GM21723 (cell line): ENCODE results near the gene GPR148.

Experiments used
- ATAC-seq: cut with Tn5 transposase; IDR thresholded peaks from one replicate; pipeline ENCODE4 v1.9.1; 2021; ENCODE audit warnings: mild to moderate bottlenecking, moderate library complexity; ENCODE audit not compliant: unreplicated experiment

The GPR148 gene

DNA sequence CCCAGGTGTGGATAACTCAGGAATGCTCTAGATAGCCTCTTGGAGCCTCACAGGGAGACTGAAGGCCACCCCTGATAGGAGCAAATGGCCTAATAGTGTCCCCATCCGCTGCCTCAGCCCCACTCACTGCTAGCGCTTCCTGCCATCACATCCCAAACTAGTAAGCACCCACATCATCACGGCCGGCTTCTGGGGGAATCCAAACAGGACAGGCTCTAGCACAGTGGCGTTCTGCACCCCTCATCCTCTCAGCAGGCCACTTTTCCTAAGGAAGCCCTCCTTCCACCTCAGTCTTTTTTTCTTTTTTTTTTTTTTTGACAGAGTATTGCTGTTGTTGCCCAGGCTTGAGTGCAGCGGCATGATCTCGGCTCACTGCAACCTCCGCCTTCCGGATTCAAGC lies 20.2 kb downstream of the GPR148 start:
- no peak for ATAC-seq

- no peak for ATAC-seq
Measured at GRCh38 chr2:130749641-130750040, 20.8 kb downstream of the GPR148 start.

GRCh38 chr2:130754811-130755210 lies 25.9 kb downstream of the GPR148 start:
- ATAC-seq, result no peak

DNA sequence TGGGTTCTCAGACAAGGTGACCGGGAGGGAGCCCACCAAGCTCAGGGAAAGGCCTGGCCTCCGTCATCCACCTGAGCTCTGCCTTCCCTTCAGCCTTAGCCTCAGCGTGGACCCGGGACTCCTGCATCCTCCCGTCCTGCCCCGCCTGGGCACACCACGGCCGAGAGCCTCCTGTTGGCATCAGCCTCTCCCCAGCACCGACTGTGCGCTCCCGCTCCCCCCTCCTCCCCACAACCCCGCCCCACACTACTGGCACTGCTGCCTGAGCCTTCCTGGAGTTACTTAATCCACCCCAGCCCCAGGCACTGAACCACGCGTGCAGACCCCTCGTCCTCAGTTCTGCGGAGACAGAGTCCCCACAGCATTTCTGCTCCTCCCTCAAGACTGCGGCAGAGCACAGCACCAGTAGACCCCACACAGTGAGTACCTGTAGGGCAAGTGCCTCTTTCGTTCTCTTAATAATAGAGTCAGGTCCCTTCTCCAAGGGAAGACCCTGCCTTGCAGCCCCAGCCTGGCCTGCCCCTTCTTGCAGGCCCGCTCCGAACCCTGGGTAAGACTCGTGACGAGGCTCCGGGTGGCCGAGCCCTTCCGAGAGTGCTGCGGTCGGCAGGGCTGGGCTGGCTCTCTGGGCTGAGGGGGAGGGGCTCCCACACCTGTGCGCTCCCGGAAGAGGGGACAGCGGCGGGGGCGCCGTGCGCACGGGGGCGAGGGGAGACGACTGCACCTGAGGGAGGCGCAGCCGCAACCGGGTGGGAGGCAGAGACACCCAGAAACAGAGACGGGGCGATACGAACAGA lies 26.6 kb downstream of the GPR148 start, which contains the start of gene AMER3:
Gene AMER3 (plus strand): TSS at position 285 of the 797 bp plus-strand sequence. CDS start 6,533 bp downstream, outside the sequence.
- no peak for ATAC-seq

GRCh38 chr2:130756053-130756873 lies 27.4 kb downstream of the GPR148 start:
- no peak for ATAC-seq

DNA sequence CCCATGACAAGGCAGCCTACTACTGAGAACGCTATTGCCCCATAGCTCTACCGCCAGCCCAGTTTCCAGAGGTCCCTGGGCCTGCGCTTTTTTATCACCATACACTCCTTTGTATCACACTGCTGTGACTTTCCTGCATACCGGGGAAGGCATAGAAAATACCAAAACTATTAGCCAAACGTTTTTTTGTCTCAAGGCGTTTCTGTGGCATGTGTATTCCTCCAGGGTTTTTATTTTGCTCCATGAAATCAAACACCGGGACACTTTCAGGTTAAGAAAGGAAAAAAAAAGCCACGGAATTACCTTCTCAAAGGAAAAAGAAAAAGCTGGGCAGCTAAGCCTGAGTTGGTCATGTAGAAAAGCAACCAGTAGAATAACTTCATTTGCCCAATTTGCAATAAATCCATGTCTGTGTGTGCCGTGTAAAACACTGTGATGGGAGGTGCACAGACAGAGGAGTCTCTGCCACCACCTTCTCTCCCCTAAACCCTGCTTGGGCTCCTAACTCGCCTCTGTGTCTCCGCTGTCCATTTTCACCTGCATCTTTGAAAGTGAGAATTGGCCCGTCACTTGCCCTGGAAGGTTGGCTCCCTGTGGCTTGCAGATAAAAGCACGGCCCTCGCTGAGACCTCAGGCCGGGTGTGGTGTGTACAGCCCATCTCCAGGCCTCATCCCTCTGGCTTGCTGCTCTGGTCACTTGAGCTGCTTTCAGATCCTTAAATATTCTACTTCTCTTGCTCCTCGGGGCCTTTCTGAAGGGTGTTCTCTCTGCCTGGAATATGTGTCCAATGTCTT lies 28.2 kb downstream of the GPR148 start:
- no peak for ATAC-seq

DNA sequence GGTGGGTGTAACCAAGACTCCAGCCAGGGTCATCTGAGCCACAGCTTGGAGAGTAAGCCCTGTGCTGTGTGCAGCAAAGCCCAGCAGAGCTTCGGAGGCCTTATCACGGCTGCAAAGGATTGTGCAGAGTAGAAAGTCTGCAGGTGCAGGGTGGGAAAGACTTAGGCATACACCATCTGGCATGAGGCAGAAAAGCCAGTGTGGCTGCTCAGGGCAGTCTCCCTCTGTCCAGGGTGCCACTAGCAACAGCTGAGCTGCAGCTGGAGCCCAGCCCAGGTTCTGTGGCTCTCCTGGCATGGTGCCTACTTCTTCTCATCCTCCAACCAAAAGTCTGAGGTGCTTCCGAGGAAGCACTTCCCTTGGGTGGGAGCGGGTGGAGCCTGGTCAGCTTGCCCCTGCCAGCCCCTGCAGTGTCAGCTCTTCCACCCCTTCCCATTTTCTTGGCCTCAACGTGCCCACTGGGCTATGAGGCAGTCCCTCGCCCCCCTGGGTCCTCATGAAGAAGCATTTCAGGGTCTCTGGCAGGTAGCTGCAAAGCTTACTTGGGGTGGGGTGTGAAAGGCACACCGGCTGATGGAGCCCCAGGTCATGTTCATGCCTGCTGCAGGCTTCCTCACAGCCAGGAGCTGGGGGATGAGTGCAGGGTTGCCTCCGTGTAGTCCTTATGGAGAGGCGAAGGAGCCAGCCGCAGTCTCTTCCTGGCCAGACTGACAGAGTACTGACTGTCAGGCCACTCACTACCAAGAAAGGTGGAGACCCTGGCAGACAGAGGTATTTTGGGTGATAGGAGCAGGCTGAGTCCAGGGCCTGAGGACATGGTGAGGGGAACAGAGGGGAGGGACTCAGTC lies 31.3 kb downstream of the GPR148 start:
- no peak for ATAC-seq

DNA sequence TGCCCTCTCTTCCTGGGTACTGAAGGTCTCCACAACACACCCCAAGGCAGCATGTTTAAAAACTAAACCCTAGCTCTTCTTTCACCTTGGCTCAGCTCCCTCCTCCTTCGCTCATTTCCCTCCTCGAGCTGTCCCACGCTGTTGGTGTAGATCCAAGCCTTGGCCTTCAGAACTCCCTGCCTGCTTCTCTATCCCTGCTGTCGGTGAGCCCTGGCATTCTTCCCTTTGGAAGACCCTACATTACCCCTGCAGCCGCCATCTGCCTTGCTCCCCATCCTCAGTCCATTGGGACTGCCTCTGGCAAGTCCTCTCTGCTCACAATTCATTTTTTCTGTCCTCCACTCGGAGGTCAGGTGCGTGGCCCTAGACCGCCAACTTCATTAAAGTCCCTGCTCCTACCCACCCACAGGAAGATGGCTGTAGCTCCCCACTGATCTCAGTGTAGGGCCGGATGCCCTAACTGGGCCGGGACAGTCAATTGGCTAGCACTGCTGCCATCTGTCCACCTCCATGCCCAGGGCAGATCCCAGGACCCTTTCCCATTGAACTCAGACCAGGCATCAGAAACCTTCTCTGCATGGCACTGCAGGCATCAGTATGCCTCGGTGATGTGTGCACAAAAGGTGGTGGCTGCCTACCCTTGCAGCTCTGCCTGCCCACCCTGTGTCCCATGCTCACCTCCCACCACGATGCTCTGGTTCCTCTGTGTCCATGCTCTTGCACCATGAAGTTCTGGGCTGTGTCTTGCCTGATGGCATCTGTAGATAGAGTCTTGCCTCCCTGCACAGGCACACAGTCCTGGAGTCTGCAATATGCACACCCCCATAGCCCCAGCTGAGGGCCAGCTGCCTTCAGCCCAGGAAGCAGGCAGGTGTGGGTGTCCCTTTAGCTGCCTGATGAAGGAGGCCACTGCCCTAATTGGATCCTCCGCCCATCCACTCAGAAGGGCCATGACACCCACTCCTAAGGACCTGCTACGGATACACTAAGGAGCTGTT lies 32.2 kb downstream of the GPR148 start:
- ATAC-seq, result no peak

DNA sequence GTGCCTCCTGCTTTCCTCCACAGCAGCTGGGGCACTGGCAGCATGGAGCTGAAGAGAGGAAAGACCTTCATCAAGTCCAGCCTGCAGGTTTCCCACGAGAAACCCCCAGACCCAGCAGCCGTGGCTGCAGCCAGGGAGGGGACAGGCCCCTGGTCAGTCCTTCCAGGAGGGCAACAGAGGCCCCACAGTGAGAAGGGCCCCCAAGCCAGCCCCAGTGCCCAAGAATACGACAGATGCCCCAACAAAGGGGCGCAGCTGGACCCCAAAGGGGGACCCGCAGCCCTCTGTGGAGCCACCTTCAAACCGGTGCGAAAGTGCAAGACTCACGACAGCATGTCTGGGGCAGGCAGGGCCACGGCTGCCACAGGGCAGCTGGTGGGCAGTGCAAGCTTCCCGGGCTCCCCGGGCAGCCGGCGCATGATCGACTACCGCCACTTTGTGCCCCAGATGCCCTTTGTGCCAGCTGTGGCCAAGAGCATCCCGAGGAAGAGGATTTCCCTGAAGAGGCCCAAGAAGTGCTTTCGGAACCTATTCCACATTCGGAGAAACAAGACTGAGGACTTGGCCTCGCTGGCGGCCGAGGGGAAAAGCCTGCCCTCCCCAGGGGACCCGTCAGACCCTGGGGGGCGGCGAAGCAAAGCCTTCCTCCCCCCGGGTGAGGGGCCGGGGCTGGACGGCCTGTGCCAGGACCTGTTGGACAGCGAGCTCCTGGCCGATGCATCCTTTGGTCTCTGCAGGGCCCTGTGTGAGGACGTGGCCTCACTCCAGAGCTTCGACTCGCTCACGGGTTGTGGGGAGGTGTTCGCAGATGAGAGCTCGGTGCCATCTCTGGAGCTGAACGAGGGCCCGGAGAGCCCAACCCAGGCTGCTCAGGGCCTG lies 33.4 kb downstream of the GPR148 start:
- ATAC-seq, result no peak

- no peak for ATAC-seq
Measured at GRCh38 chr2:130762910-130763385, 34.1 kb downstream of the GPR148 start.

GRCh38 chr2:130763405-130763804 lies 34.5 kb downstream of the GPR148 start:
- no peak for ATAC-seq

DNA sequence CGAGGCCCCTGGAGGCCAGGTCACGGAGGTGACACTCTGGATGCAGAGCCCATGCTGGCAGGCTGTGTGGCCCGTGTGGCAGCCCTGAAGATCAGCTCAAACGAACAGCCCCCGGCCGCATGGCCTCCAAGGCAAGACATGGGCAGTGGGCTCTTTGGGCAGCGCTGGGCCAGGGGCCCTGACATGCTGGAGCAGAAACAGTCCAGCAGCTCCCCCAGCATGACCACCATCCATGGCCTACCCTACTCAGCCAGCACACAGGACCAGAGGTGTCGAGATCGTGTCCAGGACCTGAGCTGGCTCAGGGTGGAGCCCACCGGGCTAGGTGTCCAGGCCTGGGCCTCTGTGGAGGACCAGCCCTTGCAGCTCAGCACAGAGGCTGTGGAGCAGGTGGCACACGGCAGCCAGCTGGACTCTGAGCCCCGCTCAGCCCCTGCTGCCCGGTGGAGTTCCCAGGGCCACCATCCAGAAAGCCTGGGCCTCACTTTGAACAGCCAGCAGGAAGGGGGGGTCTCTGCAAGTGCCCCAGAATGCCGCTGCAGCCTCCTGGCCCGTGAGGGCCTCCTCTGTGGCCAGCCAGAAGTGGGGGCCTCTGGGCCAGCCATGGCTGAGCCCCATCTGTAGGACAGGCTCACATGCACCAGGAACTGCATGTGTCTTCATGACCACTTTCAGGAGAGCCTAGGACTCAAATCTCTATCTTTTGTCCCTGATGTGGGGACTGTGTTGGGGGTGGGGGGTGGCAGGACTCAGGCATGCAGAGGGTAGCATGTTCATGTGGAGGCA lies 35.4 kb downstream of the GPR148 start:
- ATAC-seq, result no peak

DNA sequence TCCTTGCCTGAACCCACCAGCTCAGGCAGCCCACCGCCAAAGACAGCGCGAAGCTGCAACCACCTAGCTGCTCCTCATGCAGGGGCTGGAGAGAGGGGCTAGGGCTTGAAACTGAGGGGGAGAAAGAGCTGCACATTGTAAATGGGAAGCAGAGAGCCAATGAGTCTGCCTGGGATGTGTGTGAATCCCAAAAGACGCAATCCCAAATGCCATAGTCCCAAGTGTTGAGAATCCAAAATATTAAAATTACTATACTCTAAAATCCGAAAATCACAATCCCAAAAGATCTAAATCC lies 35.9 kb downstream of the GPR148 start:
- ATAC-seq, result no peak

DNA sequence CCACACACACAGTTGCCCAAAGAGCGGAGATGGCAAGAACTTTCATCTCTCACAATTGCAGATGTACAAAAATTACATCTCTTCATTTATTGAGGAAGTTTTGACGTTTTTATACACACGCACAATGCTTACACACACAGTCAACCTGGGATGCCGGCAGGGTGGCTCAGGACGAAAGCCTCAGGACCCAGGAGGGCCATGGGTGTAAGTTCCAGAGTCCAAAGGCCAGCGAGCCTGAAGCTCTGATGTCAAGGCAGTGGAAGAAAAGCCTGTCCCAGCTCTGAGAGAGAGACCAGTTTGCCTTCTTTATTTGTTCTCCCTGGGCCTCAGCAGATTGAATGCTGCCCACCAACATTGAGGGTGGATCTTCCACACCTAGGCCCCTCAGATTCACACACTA lies 36.6 kb downstream of the GPR148 start:
- no peak for ATAC-seq

DNA sequence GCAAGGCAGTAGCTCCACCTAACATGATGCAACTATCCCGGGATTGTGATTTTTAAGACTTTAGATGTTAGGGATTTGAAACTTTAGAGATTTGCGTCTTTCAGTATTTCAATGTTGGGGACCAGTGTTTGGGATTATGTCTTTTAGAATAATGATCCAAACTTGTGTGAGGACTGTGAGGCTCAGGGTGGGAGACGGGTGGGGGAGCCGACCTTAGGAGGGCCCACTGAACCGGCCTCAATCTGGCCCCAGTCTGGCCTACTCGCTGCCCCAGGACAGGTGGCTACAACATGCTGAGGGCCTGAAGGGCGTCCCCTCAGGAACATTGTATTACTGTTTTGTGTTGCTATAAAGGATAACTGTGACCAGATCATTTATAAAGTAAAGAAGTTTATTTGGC lies 37.2 kb downstream of the GPR148 start:
- no peak for ATAC-seq

- ATAC-seq, result no peak
Measured at GRCh38 chr2:130766711-130767407, 38.0 kb downstream of the GPR148 start.

GRCh38 chr2:130767408-130767775 lies 38.5 kb downstream of the GPR148 start:
- no peak for ATAC-seq
